Trophoblast cell (in vitro differentiated cells and primary cell): ENCODE results near the gene TTYH1.

Experiments
- DNase-seq, 2 donors: peaks; one replicate each; pipeline ENCODE4 v3.0.0-alpha.2; 2016
- H2AFZ ChIP-seq: 2 replicates; pipeline ENCODE4 v1.6.1; 2013; ENCODE audit warnings: low read length, moderate library complexity, mild to moderate bottlenecking; ENCODE audit not compliant: insufficient read depth, poor library complexity
- H2AK5ac ChIP-seq: 2 replicates; pipeline ENCODE4 v1.6.1; 2013; ENCODE audit warnings: mild to moderate bottlenecking, low read length
- H2BK120ac ChIP-seq: 2 replicates; pipeline ENCODE4 v1.6.1; 2013; ENCODE audit warnings: low read length, mild to moderate bottlenecking, moderate library complexity; ENCODE audit not compliant: insufficient read depth, poor library complexity
- H2BK12ac ChIP-seq: 2 replicates; pipeline ENCODE4 v1.6.1; 2013; ENCODE audit warnings: mild to moderate bottlenecking, low read length, moderate library complexity
- H2BK5ac ChIP-seq: 2 replicates; pipeline ENCODE4 v1.6.1; 2013; ENCODE audit warnings: low read length, low read depth, moderate library complexity, mild to moderate bottlenecking; ENCODE audit not compliant: poor library complexity
- H3K14ac ChIP-seq: 2 replicates; pipeline ENCODE4 v1.6.1; 2013; ENCODE audit warnings: mild to moderate bottlenecking, low read length
- H3K18ac ChIP-seq: 2 replicates; pipeline ENCODE4 v1.6.1; 2013; ENCODE audit warnings: mild to moderate bottlenecking, low read length
- H3K23ac ChIP-seq: 2 replicates; pipeline ENCODE4 v1.6.1; 2013; ENCODE audit warnings: low read length
- H3K27ac ChIP-seq: 2 replicates; pipeline ENCODE4 v1.5.1; 2013; ENCODE audit warnings: low read depth, mild to moderate bottlenecking, inconsistent platforms, low read length, moderate library complexity
- H3K27me3 ChIP-seq: 2 replicates; pipeline ENCODE4 v1.6.1; 2013; ENCODE audit warnings: inconsistent platforms, mild to moderate bottlenecking, low read length, moderate library complexity; ENCODE audit not compliant: insufficient read depth
- H3K36me3 ChIP-seq, 2 experiments: 1 replicate in 1 of 2; 2 replicates in 1 of 2; pipeline ENCODE4 v1.6.1; 2013; ENCODE audit warnings: low read length in 2 of 2, mild to moderate bottlenecking in 2 of 2, moderate library complexity in 1 of 2; ENCODE audit not compliant: insufficient read depth in 2 of 2, control insufficient read depth in 1 of 2
- H3K4ac ChIP-seq: 2 replicates; pipeline ENCODE4 v1.6.1; 2013; ENCODE audit warnings: low read depth, mild to moderate bottlenecking, low read length, moderate library complexity
- H3K4me1 ChIP-seq, 2 experiments: 1 replicate in 1 of 2; 2 replicates in 1 of 2; pipeline ENCODE4 v1.6.1; 2013; ENCODE audit warnings: low read length in 2 of 2, mild to moderate bottlenecking in 2 of 2, moderate library complexity in 1 of 2; ENCODE audit not compliant: insufficient read depth in 2 of 2, control insufficient read depth in 1 of 2
- H3K4me2 ChIP-seq: 2 replicates; pipeline ENCODE4 v1.6.1; 2013; ENCODE audit warnings: inconsistent platforms, mild to moderate bottlenecking, low read length, moderate library complexity
- H3K4me3 ChIP-seq: 2 replicates; pipeline ENCODE4 v1.5.1; 2013; ENCODE audit warnings: mild to moderate bottlenecking, low read depth, low read length, inconsistent platforms
- H3K79me1 ChIP-seq: one replicate; pipeline ENCODE4 v1.6.1; 2013; ENCODE audit warnings: low read length
- H3K79me2 ChIP-seq: 2 replicates; pipeline ENCODE4 v1.6.1; 2013; ENCODE audit warnings: low read length, mild to moderate bottlenecking; ENCODE audit not compliant: control insufficient read depth, insufficient read depth, poor library complexity
- H3K9ac ChIP-seq: 2 replicates; pipeline ENCODE4 v1.6.1; 2013; ENCODE audit warnings: mild to moderate bottlenecking, low read length
- H3K9me3 ChIP-seq: 2 replicates; pipeline ENCODE4 v1.6.1; 2013; ENCODE audit warnings: low read depth, mild to moderate bottlenecking, control low read depth, inconsistent platforms, low read length; ENCODE audit not compliant: insufficient read depth
- H4K12ac ChIP-seq: 2 replicates; pipeline ENCODE4 v1.6.1; 2013; ENCODE audit warnings: low read depth, mild to moderate bottlenecking, low read length, moderate library complexity
- H4K8ac ChIP-seq: 2 replicates; pipeline ENCODE4 v1.6.1; 2013; ENCODE audit warnings: low read depth, mild to moderate bottlenecking, low read length, moderate library complexity
- H4K91ac ChIP-seq: one replicate; pipeline ENCODE4 v1.6.1; 2013; ENCODE audit warnings: low read depth, mild to moderate bottlenecking, low read length, moderate library complexity
- WGBS: extraction: QIAGEN DNeasy Blood & Tissue Kit; methylation state at CpG from one replicate; pipeline ENCODE4 v1.1.7; 2013; ENCODE audit warnings: missing lambda C conversion rate; ENCODE audit not compliant: insufficient read length, insufficient coverage; ENCODE audit errors: extremely low coverage; 5-methylcytosine and 5-hydroxymethylcytosine counted together

TTYH1 gene

GRCh38 chr19:54389553-54389952, 25.7 kb upstream of the TTYH1 start:
- H2AFZ ChIP-seq, result no peak overlapping the region
- H3K9ac ChIP-seq, result no peak overlapping the region
- H3K27ac ChIP-seq, result no peak overlapping the region
- H3K4me1 ChIP-seq, result peaks cover 0 to 3% of the 10 kb centered on the region in 2 experiments
- no peak overlapping the region for H3K4me2 ChIP-seq
- no peak overlapping the region for H4K91ac ChIP-seq
- no peak for DNase-seq
- H3K4me3 ChIP-seq, result no peak overlapping the region
- H2BK120ac ChIP-seq, result no peak overlapping the region
- H2AK5ac ChIP-seq, result no peak overlapping the region
- no peaks in the 10 kb centered on the region for H3K9me3 ChIP-seq
- H4K8ac ChIP-seq, result no peak overlapping the region
- H3K4ac ChIP-seq, result no peak overlapping the region
- no peak overlapping the region for H3K18ac ChIP-seq
- H3K79me2 ChIP-seq, result no peaks in the 10 kb centered on the region
- no peak overlapping the region for H3K23ac ChIP-seq
- no CpG with 5 or more reads among the region's 4 CpGs for WGBS
- no peak overlapping the region for H2BK5ac ChIP-seq
- no peak overlapping the region for H2BK12ac ChIP-seq
- no peaks in the 10 kb centered on the region for H3K27me3 ChIP-seq
- no peaks in the 10 kb centered on the region for H3K36me3 ChIP-seq
- H3K14ac ChIP-seq, result no peak overlapping the region
- no peak overlapping the region for H4K12ac ChIP-seq
- no peaks in the 10 kb centered on the region for H3K79me1 ChIP-seq

GRCh38 chr19:54390942-54391577, 24.2 kb upstream of the TTYH1 start:
- no peak overlapping the region for H3K4me3 ChIP-seq
- no peaks in the 10 kb centered on the region for H3K36me3 ChIP-seq
- DNase-seq, result peak; percentile 44 to 75
- H3K18ac ChIP-seq, result no peak overlapping the region
- no peak overlapping the region for H3K27ac ChIP-seq
- H3K4ac ChIP-seq, result no peak overlapping the region
- H2BK5ac ChIP-seq, result no peak overlapping the region
- H3K9ac ChIP-seq, result no peak overlapping the region
- WGBS, result no CpG with 5 or more reads among the region's 7 CpGs
- no peak overlapping the region for H4K12ac ChIP-seq
- peaks cover 0 to 3% of the 10 kb centered on the region in 2 experiments for H3K4me1 ChIP-seq
- H3K23ac ChIP-seq, result no peak overlapping the region
- H2AFZ ChIP-seq, result no peak overlapping the region
- no peaks in the 10 kb centered on the region for H3K79me1 ChIP-seq
- no peak overlapping the region for H4K8ac ChIP-seq
- no peak overlapping the region for H2BK120ac ChIP-seq
- H3K27me3 ChIP-seq, result no peaks in the 10 kb centered on the region
- H3K9me3 ChIP-seq, result no peaks in the 10 kb centered on the region
- no peak overlapping the region for H2BK12ac ChIP-seq
- no peak overlapping the region for H4K91ac ChIP-seq
- H3K14ac ChIP-seq, result no peak overlapping the region
- H3K79me2 ChIP-seq, result no peaks in the 10 kb centered on the region
- H3K4me2 ChIP-seq, result no peak overlapping the region
- no peak overlapping the region for H2AK5ac ChIP-seq

DNA sequence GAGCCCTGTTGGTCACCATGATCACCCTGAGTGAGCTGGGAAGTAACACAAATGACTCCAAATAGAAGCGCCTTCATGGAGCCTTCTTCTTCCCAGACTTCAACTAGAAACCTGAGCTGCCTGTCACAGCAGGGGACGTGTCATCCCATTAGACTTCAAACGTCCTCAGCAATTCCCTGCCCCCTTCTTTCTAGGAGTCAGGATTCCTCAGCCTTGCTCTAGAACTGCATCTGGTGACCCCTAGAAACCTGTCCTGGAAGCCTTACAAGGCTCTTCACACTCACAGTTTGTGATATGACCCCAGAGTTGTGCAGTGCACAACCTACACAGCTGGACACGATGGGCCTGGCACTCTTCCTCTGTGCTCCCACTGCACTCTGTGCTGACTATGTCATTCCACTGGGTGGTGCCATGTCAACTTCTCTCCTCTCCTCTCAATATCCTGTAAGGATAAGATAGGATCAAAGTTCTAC, 23.6 kb upstream of the TTYH1 start:
- Histone ChIP-seq H3K4me3 (no peak overlapping the region), H3K36me3 (no peaks in the 10 kb centered on the region), H2AFZ (no peak overlapping the region), H3K79me2 (no peaks in the 10 kb centered on the region), H3K4me2 (no peak overlapping the region), H2BK5ac (no peak overlapping the region), H3K23ac (no peak overlapping the region), H2BK12ac (no peak overlapping the region), H2AK5ac (no peak overlapping the region), H3K9me3 (no peaks in the 10 kb centered on the region), H3K79me1 (no peaks in the 10 kb centered on the region), H3K4me1 (peaks cover 0 to 3% of the 10 kb centered on the region in 2 experiments), H3K18ac (no peak overlapping the region), H3K4ac (no peak overlapping the region), H3K27me3 (no peaks in the 10 kb centered on the region), H2BK120ac (no peak overlapping the region), H4K91ac (no peak overlapping the region), H4K8ac (no peak overlapping the region), H3K9ac (no peak overlapping the region), H3K27ac (no peak overlapping the region), H4K12ac (no peak overlapping the region), H3K14ac (no peak overlapping the region)
- no peak for DNase-seq
- WGBS, result no CpG with 5 or more reads among the region's 4 CpGs

- Histone ChIP-seq H3K9me3 (no peaks in the 10 kb centered on the region), H3K4ac (no peak overlapping the region), H4K12ac (no peak overlapping the region), H2AFZ (no peak overlapping the region), H3K4me2 (no peak overlapping the region), H4K8ac (no peak overlapping the region), H3K79me1 (no peaks in the 10 kb centered on the region), H4K91ac (no peak overlapping the region), H2BK12ac (no peak overlapping the region), H3K36me3 (no peaks in the 10 kb centered on the region), H3K79me2 (no peaks in the 10 kb centered on the region), H2BK120ac (no peak overlapping the region), H3K14ac (no peak overlapping the region), H3K18ac (no peak overlapping the region), H3K4me1 (peaks cover 0 to 3% of the 10 kb centered on the region in 2 experiments), H2AK5ac (no peak overlapping the region), H3K27ac (no peak overlapping the region), H2BK5ac (no peak overlapping the region), H3K4me3 (no peak overlapping the region), H3K27me3 (no peaks in the 10 kb centered on the region), H3K9ac (no peak overlapping the region), H3K23ac (no peak overlapping the region)
- no CpG with 5 or more reads among the region's 5 CpGs for WGBS
- no peak for DNase-seq
Observed at GRCh38 chr19:54392105-54392504, 23.2 kb upstream of the TTYH1 start.
